K562 (cell line): ENCODE results near the gene MTO1. TPM values are rescaled to one million over a fixed set of nuclear protein-coding genes. Genes with fewer than 3 reads are reported as not detected.
A peak's percentile ranks its signal among the peaks of the same experiment; 100 is the strongest.

ENCODE experiments used
- CC2D1A ChIP-seq: fragments of 450-650 bp; IDR thresholded peaks from 2 replicates; pipeline ENCODE4 v1.6.1; 2017; ENCODE audit warnings: mild to moderate bottlenecking
- CHD2 ChIP-seq: IDR thresholded peaks from 2 replicates; pipeline ENCODE4 v1.6.1; 2011; ENCODE audit warnings: low read depth, low read length
- GATA2 ChIP-seq: sonication (generic); formaldehyde crosslinking; IDR thresholded peaks from 2 replicates; pipeline ENCODE4 v1.4.0; 2020; ENCODE audit warnings: mild to moderate bottlenecking, missing genetic modification reagents
- MEF2D ChIP-seq: conservative IDR thresholded peaks from 2 replicates; pipeline ENCODE4 v1.6.1; 2016; ENCODE audit warnings: low read depth, missing genetic modification characterization, missing compliant biosample characterization
- MYC ChIP-seq, 2 experiments: fragments of 250-450 bp in 1 of 2; sonication (Bioruptor Pico) in 1 of 2; IDR thresholded peaks; 2 replicates each; pipeline versions ENCODE4 v1.5.1 to v1.6.1; 2012 to 2021; ENCODE audit warnings: low read depth in 2 of 2, borderline replicate concordance in 1 of 2, improper control_type of control experiment in 1 of 2, low read length in 1 of 2, mild to moderate bottlenecking in 1 of 2, moderate library complexity in 1 of 2
- PHF20 ChIP-seq: fragments of 450-650 bp; IDR thresholded peaks from 2 replicates; pipeline ENCODE4 v1.6.1; 2018; ENCODE audit not compliant: partially characterized antibody
- TAF1 ChIP-seq: IDR thresholded peaks from 2 replicates; pipeline ENCODE4 v1.6.1; 2011; ENCODE audit warnings: mild to moderate bottlenecking, low read length, moderate library complexity; ENCODE audit not compliant: insufficient read depth, control insufficient read depth, severe bottlenecking; ENCODE audit errors: extremely low read depth
- ZNF780A ChIP-seq: fragments of 250-450 bp; sonication (Bioruptor Pico); IDR thresholded peaks from 2 replicates; pipeline ENCODE4 v1.5.0; 2021; ENCODE audit warnings: mild to moderate bottlenecking
- polyA plus RNA-seq, 8 experiments: library from polyadenylated mRNA; depleted of rRNA in 4 of 8; stranded (reverse) in 5 of 8; unstranded in 3 of 8; fragments of >200 nt; fragmentation: Nextera tagmentation in 2 of 8; fragmentation: Illumina TruSeq in 1 of 8; extraction: Ambion mirVana in 2 of 8; extraction: Trizol in 1 of 8; gene quantifications; 2 replicates each; pipeline versions ENCODE4 v1.2.1 to v1.2.3, GENCODE V29; 2011 to 2014; ENCODE audit warnings: inconsistent platforms in 1 of 8, missing spikeins in 1 of 8
- total RNA-seq, 7 experiments: library from RNA; depleted of rRNA in 6 of 7; stranded (reverse); fragments of >200 nt in 6 of 7; fragmentation: Illumina TruSeq in 2 of 7; extraction: Trizol in 2 of 7; gene quantifications; 2 replicates each; pipeline versions ENCODE4 v1.2.1 to v1.2.3, GENCODE V29; 2011 to 2021; ENCODE audit warnings: low replicate concordance in 1 of 7
- TF ChIP-seq, protein P1 (sequence below): fragments of 450-650 bp; IDR thresholded peaks from 2 replicates; pipeline ENCODE4 v1.6.1; 2016; ENCODE audit warnings: mild to moderate bottlenecking, moderate library complexity
- TF ChIP-seq, protein P2 (sequence below): fragments of 200-800 bp; sonication (Bioruptor generic); IDR thresholded peaks from 2 replicates; pipeline ENCODE4 v1.6.1; 2017; ENCODE audit warnings: missing genetic modification characterization, missing compliant biosample characterization
- TF ChIP-seq, protein P3 (sequence below): fragments of 450-650 bp; IDR thresholded peaks from 2 replicates; pipeline ENCODE4 v1.6.1; 2016; ENCODE audit warnings: low read depth, mild to moderate bottlenecking, moderate library complexity
- TF ChIP-seq, protein P4 (sequence below): fragments of 450-650 bp; IDR thresholded peaks from 2 replicates; pipeline ENCODE4 v1.6.1; 2016; ENCODE audit warnings: mild to moderate bottlenecking

Gene MTO1
- total and polyA plus RNA-seq, 9 of the 15 experiments (the other 6 are each of a cell fraction or from before 2014, with no cell fraction given), result 33.4 to 62.3 (median 50.6) TPM

DNA sequence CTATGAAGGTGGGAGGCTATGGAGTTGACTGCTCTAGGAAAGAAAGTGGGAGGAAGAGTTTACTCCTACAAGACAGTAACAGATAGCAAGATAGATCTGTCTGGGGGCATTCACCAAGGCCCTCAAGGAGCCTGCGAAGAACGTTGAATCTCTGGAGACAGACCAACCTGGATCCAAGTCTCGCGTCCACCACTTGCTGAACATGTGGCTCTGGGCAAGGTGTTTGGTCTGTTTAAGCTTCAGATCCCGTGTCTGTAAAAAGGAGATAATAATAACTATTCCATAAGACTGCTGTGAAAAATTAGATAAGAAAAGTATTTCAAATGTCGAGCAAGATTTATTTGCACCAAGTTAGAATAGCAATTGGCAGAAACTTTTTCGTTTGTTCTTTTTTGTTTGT is 67.4 kb downstream of the MTO1 start (continued):
- TF ChIP-seq, protein P1, sequence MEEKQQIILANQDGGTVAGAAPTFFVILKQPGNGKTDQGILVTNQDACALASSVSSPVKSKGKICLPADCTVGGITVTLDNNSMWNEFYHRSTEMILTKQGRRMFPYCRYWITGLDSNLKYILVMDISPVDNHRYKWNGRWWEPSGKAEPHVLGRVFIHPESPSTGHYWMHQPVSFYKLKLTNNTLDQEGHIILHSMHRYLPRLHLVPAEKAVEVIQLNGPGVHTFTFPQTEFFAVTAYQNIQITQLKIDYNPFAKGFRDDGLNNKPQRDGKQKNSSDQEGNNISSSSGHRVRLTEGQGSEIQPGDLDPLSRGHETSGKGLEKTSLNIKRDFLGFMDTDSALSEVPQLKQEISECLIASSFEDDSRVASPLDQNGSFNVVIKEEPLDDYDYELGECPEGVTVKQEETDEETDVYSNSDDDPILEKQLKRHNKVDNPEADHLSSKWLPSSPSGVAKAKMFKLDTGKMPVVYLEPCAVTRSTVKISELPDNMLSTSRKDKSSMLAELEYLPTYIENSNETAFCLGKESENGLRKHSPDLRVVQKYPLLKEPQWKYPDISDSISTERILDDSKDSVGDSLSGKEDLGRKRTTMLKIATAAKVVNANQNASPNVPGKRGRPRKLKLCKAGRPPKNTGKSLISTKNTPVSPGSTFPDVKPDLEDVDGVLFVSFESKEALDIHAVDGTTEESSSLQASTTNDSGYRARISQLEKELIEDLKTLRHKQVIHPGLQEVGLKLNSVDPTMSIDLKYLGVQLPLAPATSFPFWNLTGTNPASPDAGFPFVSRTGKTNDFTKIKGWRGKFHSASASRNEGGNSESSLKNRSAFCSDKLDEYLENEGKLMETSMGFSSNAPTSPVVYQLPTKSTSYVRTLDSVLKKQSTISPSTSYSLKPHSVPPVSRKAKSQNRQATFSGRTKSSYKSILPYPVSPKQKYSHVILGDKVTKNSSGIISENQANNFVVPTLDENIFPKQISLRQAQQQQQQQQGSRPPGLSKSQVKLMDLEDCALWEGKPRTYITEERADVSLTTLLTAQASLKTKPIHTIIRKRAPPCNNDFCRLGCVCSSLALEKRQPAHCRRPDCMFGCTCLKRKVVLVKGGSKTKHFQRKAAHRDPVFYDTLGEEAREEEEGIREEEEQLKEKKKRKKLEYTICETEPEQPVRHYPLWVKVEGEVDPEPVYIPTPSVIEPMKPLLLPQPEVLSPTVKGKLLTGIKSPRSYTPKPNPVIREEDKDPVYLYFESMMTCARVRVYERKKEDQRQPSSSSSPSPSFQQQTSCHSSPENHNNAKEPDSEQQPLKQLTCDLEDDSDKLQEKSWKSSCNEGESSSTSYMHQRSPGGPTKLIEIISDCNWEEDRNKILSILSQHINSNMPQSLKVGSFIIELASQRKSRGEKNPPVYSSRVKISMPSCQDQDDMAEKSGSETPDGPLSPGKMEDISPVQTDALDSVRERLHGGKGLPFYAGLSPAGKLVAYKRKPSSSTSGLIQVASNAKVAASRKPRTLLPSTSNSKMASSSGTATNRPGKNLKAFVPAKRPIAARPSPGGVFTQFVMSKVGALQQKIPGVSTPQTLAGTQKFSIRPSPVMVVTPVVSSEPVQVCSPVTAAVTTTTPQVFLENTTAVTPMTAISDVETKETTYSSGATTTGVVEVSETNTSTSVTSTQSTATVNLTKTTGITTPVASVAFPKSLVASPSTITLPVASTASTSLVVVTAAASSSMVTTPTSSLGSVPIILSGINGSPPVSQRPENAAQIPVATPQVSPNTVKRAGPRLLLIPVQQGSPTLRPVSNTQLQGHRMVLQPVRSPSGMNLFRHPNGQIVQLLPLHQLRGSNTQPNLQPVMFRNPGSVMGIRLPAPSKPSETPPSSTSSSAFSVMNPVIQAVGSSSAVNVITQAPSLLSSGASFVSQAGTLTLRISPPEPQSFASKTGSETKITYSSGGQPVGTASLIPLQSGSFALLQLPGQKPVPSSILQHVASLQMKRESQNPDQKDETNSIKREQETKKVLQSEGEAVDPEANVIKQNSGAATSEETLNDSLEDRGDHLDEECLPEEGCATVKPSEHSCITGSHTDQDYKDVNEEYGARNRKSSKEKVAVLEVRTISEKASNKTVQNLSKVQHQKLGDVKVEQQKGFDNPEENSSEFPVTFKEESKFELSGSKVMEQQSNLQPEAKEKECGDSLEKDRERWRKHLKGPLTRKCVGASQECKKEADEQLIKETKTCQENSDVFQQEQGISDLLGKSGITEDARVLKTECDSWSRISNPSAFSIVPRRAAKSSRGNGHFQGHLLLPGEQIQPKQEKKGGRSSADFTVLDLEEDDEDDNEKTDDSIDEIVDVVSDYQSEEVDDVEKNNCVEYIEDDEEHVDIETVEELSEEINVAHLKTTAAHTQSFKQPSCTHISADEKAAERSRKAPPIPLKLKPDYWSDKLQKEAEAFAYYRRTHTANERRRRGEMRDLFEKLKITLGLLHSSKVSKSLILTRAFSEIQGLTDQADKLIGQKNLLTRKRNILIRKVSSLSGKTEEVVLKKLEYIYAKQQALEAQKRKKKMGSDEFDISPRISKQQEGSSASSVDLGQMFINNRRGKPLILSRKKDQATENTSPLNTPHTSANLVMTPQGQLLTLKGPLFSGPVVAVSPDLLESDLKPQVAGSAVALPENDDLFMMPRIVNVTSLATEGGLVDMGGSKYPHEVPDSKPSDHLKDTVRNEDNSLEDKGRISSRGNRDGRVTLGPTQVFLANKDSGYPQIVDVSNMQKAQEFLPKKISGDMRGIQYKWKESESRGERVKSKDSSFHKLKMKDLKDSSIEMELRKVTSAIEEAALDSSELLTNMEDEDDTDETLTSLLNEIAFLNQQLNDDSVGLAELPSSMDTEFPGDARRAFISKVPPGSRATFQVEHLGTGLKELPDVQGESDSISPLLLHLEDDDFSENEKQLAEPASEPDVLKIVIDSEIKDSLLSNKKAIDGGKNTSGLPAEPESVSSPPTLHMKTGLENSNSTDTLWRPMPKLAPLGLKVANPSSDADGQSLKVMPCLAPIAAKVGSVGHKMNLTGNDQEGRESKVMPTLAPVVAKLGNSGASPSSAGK, result peak; percentile 48; the same call in 1 of the 2 replicates
- TF ChIP-seq MYC (IDR thresholded peaks at IDR 0.05; ENCODE audit: low read depth, low read length), result peak; percentile 74
- TF ChIP-seq MYC (CRISPR knock-in tag; IDR thresholded peaks at IDR 0.05; ENCODE audit: borderline replicate concordance, low read depth), result no peak
- no peak for TF ChIP-seq ZNF780A
- peak; percentile 73 for TF ChIP-seq CHD2
- TF ChIP-seq, protein P2, sequence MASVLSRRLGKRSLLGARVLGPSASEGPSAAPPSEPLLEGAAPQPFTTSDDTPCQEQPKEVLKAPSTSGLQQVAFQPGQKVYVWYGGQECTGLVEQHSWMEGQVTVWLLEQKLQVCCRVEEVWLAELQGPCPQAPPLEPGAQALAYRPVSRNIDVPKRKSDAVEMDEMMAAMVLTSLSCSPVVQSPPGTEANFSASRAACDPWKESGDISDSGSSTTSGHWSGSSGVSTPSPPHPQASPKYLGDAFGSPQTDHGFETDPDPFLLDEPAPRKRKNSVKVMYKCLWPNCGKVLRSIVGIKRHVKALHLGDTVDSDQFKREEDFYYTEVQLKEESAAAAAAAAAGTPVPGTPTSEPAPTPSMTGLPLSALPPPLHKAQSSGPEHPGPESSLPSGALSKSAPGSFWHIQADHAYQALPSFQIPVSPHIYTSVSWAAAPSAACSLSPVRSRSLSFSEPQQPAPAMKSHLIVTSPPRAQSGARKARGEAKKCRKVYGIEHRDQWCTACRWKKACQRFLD (CRISPR knock-in tag), result peak; percentile 68; the same call in 1 of the 2 replicates
- TF ChIP-seq, protein P3, sequence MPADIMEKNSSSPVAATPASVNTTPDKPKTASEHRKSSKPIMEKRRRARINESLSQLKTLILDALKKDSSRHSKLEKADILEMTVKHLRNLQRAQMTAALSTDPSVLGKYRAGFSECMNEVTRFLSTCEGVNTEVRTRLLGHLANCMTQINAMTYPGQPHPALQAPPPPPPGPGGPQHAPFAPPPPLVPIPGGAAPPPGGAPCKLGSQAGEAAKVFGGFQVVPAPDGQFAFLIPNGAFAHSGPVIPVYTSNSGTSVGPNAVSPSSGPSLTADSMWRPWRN, result peak; percentile 47; the same call in 1 of the 2 replicates
- TF ChIP-seq TAF1, result no peak
- TF ChIP-seq CC2D1A, result peak; percentile 86
- no peak for TF ChIP-seq PHF20
- no peak for TF ChIP-seq MEF2D
- TF ChIP-seq GATA2, result peak; percentile 79
- TF ChIP-seq, protein P4, sequence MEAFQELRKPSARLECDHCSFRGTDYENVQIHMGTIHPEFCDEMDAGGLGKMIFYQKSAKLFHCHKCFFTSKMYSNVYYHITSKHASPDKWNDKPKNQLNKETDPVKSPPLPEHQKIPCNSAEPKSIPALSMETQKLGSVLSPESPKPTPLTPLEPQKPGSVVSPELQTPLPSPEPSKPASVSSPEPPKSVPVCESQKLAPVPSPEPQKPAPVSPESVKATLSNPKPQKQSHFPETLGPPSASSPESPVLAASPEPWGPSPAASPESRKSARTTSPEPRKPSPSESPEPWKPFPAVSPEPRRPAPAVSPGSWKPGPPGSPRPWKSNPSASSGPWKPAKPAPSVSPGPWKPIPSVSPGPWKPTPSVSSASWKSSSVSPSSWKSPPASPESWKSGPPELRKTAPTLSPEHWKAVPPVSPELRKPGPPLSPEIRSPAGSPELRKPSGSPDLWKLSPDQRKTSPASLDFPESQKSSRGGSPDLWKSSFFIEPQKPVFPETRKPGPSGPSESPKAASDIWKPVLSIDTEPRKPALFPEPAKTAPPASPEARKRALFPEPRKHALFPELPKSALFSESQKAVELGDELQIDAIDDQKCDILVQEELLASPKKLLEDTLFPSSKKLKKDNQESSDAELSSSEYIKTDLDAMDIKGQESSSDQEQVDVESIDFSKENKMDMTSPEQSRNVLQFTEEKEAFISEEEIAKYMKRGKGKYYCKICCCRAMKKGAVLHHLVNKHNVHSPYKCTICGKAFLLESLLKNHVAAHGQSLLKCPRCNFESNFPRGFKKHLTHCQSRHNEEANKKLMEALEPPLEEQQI, result peak; percentile 64; the same call in 1 of the 2 replicates
